HAP-1 (cell line): ENCODE measurements around the gene PLA2G4C.
A peak's percentile ranks its signal among the peaks of the same experiment; 100 is the strongest.

Experiments
- DNase-seq, 2 experiments: peaks; one replicate each; pipeline ENCODE4 v3.0.0-alpha.2; 2016 to 2020; ENCODE audit warnings: low spot score in 2 of 2
- H3K27me3 ChIP-seq: fragments of 250-450 bp; sonication (Bioruptor Pico); 2 replicates; pipeline ENCODE4 v1.5.1; 2020; ENCODE audit warnings: low read depth, mild to moderate bottlenecking, moderate library complexity
- H3K36me3 ChIP-seq: fragments of 250-450 bp; sonication (Bioruptor Pico); replicated peaks from 2 replicates; pipeline ENCODE4 v1.5.1; 2020; ENCODE audit warnings: mild to moderate bottlenecking
- H3K4me1 ChIP-seq: fragments of 250-450 bp; sonication (Bioruptor Pico); 2 replicates; pipeline ENCODE4 v1.5.1; 2020; ENCODE audit warnings: mild to moderate bottlenecking
- H3K4me3 ChIP-seq: fragments of 250-450 bp; sonication (Bioruptor Pico); 2 replicates; pipeline ENCODE4 v1.5.1; 2020; ENCODE audit warnings: mild to moderate bottlenecking, moderate library complexity
- H3K9me3 ChIP-seq: fragments of 250-450 bp; sonication (Bioruptor Pico); 2 replicates; pipeline ENCODE4 v1.5.1; 2020; ENCODE audit warnings: mild to moderate bottlenecking, moderate library complexity
- in situ Hi-C: fragments of 300-500 bp; cut with MboI; formaldehyde crosslinking; loops from 3 replicates; pipeline ENCODE4 v1.14.3; 2020; ENCODE audit warnings: low sequenced_read_pairs, inconsistent platforms, mixed read lengths

Gene PLA2G4C

DNA sequence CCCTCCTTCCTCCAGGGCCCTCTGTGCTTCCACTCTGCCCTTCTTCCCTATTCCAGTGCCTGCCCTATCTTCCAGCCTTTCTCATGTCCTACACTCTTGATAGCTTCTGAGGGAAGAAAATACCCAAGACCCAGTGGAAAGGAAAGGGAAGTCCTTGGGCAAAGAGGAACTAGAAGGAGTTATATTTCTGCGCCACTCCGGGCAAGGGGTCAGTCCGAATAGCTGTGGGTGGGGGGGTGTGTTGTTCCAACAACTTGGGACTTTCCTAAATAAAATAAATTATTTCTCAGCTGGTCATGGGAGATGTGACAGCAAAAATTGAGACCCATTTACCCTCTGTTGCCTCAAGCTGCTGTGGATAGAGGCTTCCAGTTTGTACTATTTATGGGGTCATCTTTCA lies 89.9 kb downstream of the PLA2G4C start:
- Histone ChIP-seq H3K36me3 (no peaks in the 10 kb centered on the region), H3K4me1 (no peaks in the 10 kb centered on the region), H3K9me3 (no peaks in the 10 kb centered on the region), H3K27me3 (no peaks in the 10 kb centered on the region; the same call in 1 of the 2 replicates), H3K4me3 (no peak overlapping the region)
- in situ Hi-C loops: loop anchor here (25.0 kb wide), 1 partner anchor 133 kb away; the partner anchor contains the start of gene SULT2A1
- DNase-seq: no peak

GRCh38 chr19:48010932-48011758 lies 99.5 kb downstream of the PLA2G4C start:
- Histone ChIP-seq H3K9me3 (no peaks in the 10 kb centered on the region), H3K4me1 (no peaks in the 10 kb centered on the region), H3K4me3 (no peak overlapping the region), H3K36me3 (no peaks in the 10 kb centered on the region), H3K27me3 (no peaks in the 10 kb centered on the region)
- no peak for DNase-seq
- in situ Hi-C loops: loop anchor here (25.0 kb wide), 1 partner anchor 124 kb away; the partner anchor contains the start of gene SULT2A1

DNA sequence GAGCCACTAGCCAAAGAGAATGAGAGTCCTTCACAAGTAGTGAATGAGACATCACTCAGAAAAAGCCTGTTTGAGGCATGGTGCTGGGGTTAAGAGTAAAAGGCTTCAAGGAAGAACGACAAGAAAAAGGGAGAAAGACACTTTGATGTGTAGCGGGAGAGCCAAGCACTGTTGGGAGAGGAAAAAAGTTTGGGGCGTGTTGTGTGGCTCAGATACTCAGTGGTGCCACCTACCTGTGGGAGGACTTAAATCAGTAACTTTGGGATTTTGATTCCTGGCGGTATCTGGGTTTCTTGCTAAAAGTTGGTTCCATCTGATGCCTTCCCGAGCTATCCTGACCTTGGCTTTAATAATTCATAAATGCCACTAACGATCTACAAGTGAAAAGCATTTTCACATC lies 103.9 kb downstream of the PLA2G4C start:
- no peak overlapping the region for H3K4me3 ChIP-seq
- no peaks in the 10 kb centered on the region for H3K4me1 ChIP-seq
- H3K9me3 ChIP-seq: no peaks in the 10 kb centered on the region
- peak in 1 of 2 experiments; percentile 25 for DNase-seq
- no peaks in the 10 kb centered on the region for H3K27me3 ChIP-seq
- in situ Hi-C loops: loop anchor here (25.0 kb wide), 1 partner anchor 119 kb away; the partner anchor contains the start of gene SULT2A1
- H3K36me3 ChIP-seq: no peaks in the 10 kb centered on the region

- no peaks in the 10 kb centered on the region for H3K4me1 ChIP-seq
- H3K27me3 ChIP-seq: no peaks in the 10 kb centered on the region
- no peak for DNase-seq
- in situ Hi-C loops: loop anchor here (25.0 kb wide), 1 partner anchor 117 kb away; the partner anchor contains the start of gene SULT2A1
- no peaks in the 10 kb centered on the region for H3K9me3 ChIP-seq
- no peaks in the 10 kb centered on the region for H3K36me3 ChIP-seq
- H3K4me3 ChIP-seq: no peak overlapping the region
Measured at GRCh38 chr19:48004236-48004635, 106.4 kb downstream of the PLA2G4C start.

DNA sequence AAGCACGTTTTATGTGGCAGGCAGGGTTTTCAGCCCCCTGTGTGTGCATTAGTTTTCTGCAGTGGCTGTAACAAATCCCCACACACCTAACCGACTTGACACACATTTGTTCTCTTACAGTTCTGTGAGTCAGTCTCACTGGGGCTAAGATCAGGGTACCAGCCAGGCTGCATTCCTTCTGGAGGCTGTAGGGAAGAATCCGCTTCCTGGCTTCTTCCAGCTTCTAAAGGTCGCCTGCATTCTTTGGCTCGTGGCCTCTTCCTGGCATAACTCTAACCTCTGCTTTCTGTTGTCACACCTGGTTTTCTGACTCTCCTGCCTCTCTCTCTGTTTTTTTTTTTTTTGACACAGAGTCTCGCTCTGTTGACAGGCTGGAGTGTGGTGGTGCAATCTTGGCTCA lies 109.8 kb downstream of the PLA2G4C start:
- no peaks in the 10 kb centered on the region for H3K9me3 ChIP-seq
- no peaks in the 10 kb centered on the region for H3K27me3 ChIP-seq
- no peak overlapping the region for H3K4me3 ChIP-seq
- H3K36me3 ChIP-seq: no peaks in the 10 kb centered on the region
- DNase-seq: no peak
- in situ Hi-C loops: loop anchor here (25.0 kb wide), 1 partner anchor 114 kb away; the partner anchor contains the start of gene SULT2A1
- H3K4me1 ChIP-seq: no peaks in the 10 kb centered on the region

DNA sequence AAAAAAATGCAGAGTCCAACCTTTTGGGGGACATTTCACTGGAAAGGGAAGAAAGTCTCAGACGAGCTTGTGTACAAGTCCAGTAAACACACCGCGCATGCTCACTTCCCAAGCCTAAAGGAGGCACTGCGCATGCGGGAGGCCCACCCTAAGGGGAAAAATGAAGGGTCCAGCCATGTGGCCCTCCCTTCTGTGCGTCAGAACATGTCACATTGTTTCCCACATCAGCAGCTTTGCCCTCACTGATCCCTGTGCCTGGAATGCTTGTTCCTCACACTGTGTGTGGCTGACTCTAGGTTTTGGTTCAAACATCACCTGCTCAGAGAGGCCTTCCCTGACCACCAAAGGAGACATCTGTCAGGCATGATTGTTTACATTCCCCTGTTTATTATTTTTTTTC lies 111.8 kb downstream of the PLA2G4C start:
- Histone ChIP-seq H3K4me3 (no peak overlapping the region), H3K4me1 (no peaks in the 10 kb centered on the region), H3K27me3 (no peaks in the 10 kb centered on the region), H3K36me3 (no peaks in the 10 kb centered on the region), H3K9me3 (no peaks in the 10 kb centered on the region)
- in situ Hi-C loops: no loop called here
- no peak for DNase-seq
